RWPE1 (cell line): ENCODE data around the gene UBE2F.
A peak's percentile ranks its signal among the peaks of the same experiment; 100 is the strongest.
"Not testable (repeated sequence)": the region's sequence is repeated elsewhere in the genome, so short reads cannot be mapped to it uniquely, and the experiment has no call there.

Source experiments
- CTCF ChIA-PET: fragments of 350-600 bp; sonication (Branson Sonifier 250); formaldehyde crosslinking; extraction: SDS; loops from one replicate; lab custom pipeline; 2021; lab: Yijun Ruan, JAX
- POLR2A ChIA-PET: fragments of 400-600 bp; formaldehyde crosslinking; extraction: SDS; loops from one replicate; lab custom pipeline; 2020; ENCODE audit warnings: antibody characterized with exemption; ENCODE audit not compliant: low non-redundant PET; lab: Yijun Ruan, JAX
- DNase-seq: peaks from one replicate; pipeline ENCODE4 v3.0.0; 2012; ENCODE audit warnings: low spot score
- H3K27ac ChIP-seq: fragments of 450-650 bp; 2 replicates; pipeline ENCODE4 v1.5.1; 2017
- CTCF ChIP-seq: fragments of 450-650 bp; conservative IDR thresholded peaks from 2 replicates; pipeline ENCODE4 v1.5.1; 2017; ENCODE audit warnings: low read depth, mild to moderate bottlenecking

UBE2F gene

GRCh38 chr2:238053191-238053776 lies 86.5 kb downstream of the UBE2F start:
- no peak for DNase-seq
- ChIA-PET CTCF (interaction anchor here (1.5 kb wide), 1 partner anchor 8 kb away, joined by 3 read pairs; the partner anchor contains the start of gene SCLY), POLR2A (no interaction called here)
- no peak overlapping the region for H3K27ac ChIP-seq
- TF ChIP-seq CTCF = no peak

GRCh38 chr2:238055841-238056240 lies 89.0 kb downstream of the UBE2F start:
- DNase-seq = no peak
- TF ChIP-seq CTCF = no peak
- CTCF ChIA-PET = no interaction called here
- no peak overlapping the region for H3K27ac ChIP-seq
- POLR2A ChIA-PET = no interaction called here

- POLR2A ChIA-PET, CTCF ChIA-PET, H3K27ac ChIP-seq, DNase-seq: not testable (repeated sequence)
These were observed 91.1 kb downstream of the UBE2F start for GRCh38 chr2:238057696-238058575.

GRCh38 chr2:238059505-238059904 lies 92.7 kb downstream of the UBE2F start:
- CTCF ChIA-PET = no interaction called here
- no peak overlapping the region for H3K27ac ChIP-seq
- no peak for DNase-seq
- no peak for TF ChIP-seq CTCF
- POLR2A ChIA-PET = no interaction called here

- no peak for TF ChIP-seq CTCF
- peak; percentile 13 for DNase-seq
- ChIA-PET POLR2A (interaction anchor here (1.0 kb wide), 1 partner anchor 18 kb away, joined by 3 read pairs; no protein-coding TSS in a partner anchor), CTCF (no interaction called here)
- peak overlapping the region; percentile 83 for H3K27ac ChIP-seq
These were observed 93.3 kb downstream of the UBE2F start for GRCh38 chr2:238060096-238060541.

- TF ChIP-seq CTCF = no peak
- DNase-seq = peak; percentile 99
- ChIA-PET CTCF (interaction anchor here (0.9 to 1.0 kb wide), 2 partner anchors 8 to 138 kb away, joined by 3 read pairs; no protein-coding TSS in a partner anchor), POLR2A (interaction anchor here (0.7 to 1.0 kb wide), 3 partner anchors 12 to 62 kb away, joined by 3 read pairs; no protein-coding TSS in a partner anchor)
- peak within 1 kb of the TSS; percentile 83 for H3K27ac ChIP-seq
These were observed 93.9 kb downstream of the UBE2F start, which contains the start of gene SCLY for GRCh38 chr2:238060542-238061314. TSS of gene SCLY (plus strand) at chr2:238061001. CDS start at chr2:238061055, 54 bp downstream.
